GM12872 (cell line): ENCODE results near the gene ERF.

ENCODE experiments used
- CTCF ChIP-seq: IDR thresholded peaks from 3 replicates; pipeline ENCODE4 v1.5.1; 2011; ENCODE audit warnings: low read depth, mild to moderate bottlenecking, low read length, moderate library complexity; ENCODE audit not compliant: insufficient read depth

Gene ERF

DNA sequence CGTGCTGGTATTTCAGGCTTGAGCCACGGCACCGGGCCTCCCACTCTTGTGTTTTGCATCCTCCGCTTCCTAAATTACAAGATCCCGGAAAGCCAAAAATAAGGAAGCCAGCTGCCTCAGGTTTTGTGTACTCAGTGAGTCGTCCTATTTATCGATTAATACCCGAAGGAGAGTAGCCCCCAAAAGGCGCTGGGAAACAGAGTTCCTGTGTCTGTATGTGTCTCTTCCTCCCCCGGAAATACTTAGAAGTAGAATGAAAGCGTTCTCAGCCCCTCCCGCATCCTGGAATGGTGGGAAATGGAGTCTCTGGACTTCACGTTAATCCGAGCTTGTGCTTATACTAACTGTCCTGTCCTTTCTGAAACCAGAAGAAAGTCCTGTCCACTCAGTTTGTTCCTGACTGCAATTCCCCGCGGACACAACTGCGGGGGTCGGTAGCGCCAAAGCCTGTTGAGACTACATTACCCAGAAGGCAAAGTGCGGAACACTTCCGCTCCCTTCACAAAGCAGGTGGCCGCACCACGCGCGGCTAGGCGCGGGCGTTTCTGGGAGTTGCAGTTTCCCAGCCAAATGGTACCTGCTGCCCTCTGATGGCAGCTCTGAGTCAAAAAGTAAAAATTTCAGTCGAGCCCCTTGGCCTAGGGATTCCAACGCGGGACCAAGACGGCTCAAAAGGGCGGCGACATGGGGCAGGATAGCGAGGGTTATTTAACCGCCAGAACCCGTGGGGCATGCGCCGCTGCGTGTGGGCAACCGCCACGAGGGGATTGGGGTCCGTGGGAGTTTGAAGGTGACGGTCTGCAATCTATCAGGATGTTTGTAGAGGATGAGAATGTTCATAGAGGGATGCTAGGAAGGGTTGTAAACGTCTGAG is 10.3 kb downstream of the ERF start:
- peak; percentile 73 for TF ChIP-seq CTCF

DNA sequence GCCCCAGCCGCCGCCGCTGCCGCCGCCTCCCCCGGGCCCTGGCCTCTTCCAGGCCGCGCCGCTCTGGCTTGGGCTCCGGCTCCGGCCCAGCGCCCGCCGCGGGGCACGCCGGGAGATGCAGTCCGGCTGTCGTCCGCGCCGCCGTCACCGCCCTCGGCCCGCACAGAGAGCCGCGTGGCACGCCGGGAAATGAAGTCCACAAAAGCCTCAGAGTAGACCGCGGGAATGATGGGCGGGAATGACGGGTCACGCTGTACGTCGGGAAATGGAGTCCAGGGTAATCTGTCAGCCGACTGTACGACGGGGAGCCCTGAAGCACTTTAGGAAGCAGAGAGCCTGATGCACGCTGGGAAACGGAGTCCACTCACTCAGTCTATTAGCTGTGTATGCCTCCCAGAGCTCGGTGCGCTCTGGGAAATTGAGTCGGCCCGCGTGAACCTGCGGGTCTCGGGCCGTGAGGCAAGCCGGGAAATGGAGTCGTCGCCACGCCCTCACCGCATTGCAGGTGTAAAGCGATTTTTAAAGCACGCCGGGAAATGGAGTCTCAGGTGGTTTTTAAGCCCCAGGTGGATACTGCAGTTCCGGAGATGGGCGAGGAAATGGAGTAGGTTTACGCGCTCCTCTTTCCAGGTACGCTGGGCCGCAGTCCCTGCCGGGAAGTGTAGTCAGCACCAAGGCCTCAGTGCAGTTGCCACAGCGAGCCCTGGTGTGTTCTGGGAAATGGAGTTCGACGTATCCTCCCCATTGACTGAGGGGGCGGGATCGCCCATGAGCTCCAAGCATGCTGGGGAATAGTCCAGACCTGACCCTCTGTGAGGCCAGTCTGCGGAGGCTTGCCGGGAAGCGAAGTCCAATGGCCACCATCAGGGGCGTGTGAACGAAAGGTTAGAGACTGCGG is 12.2 kb downstream of the ERF start, which contains the start of gene GSK3A:
TSS of gene GSK3A (minus strand) at position 91 of the 898 bp plus-strand sequence. CDS start 137 bp downstream, outside the sequence.
- TF ChIP-seq CTCF, result no peak

- no peak for TF ChIP-seq CTCF
Observed at GRCh38 chr19:42242069-42242511, 12.8 kb downstream of the ERF start.

GRCh38 chr19:42241279-42241678 is 13.6 kb downstream of the ERF start:
- TF ChIP-seq CTCF, result no peak

GRCh38 chr19:42239544-42240220 is 15.2 kb downstream of the ERF start:
- TF ChIP-seq CTCF, result no peak

- no peak for TF ChIP-seq CTCF
Observed at GRCh38 chr19:42235181-42235580, 19.7 kb downstream of the ERF start.

- TF ChIP-seq CTCF, result no peak
Observed at GRCh38 chr19:42234364-42234763, 20.6 kb downstream of the ERF start.
